Stimulated activated CD4-positive, alpha-beta T cell treated with anti-CD3 and anti-CD28 coated beads, Interleukin-2, amount 100 ng/mL, for 4 hours (primary cell): ENCODE measurements around the gene LRRC49.
"Not testable (repeated sequence)": the region's sequence is repeated elsewhere in the genome, so short reads cannot be mapped to it uniquely, and the experiment has no call there.

Experiments used
- DNase-seq: peaks from one replicate; pipeline ENCODE4 v3.0.0-alpha.2; 2020; ENCODE audit warnings: low read depth

Gene LRRC49, protein sequence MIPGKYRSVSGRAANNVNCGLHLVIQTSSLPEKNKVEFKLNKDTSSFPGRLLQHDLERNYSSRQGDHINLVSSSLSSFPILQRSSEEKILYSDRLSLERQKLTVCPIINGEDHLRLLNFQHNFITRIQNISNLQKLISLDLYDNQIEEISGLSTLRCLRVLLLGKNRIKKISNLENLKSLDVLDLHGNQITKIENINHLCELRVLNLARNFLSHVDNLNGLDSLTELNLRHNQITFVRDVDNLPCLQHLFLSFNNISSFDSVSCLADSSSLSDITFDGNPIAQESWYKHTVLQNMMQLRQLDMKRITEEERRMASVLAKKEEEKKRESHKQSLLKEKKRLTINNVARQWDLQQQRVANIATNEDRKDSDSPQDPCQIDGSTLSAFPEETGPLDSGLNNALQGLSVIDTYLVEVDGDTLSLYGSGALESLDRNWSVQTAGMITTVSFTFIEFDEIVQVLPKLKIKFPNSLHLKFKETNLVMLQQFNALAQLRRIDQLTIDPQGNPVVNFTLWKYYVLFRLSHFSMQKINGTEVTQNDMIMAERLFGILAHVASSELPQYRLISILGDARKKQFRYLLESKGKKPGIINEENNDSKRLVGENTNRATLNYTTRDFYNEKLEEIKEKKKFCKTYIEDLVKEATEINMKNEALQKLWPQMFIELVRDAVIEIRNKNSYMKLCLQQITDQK

DNA sequence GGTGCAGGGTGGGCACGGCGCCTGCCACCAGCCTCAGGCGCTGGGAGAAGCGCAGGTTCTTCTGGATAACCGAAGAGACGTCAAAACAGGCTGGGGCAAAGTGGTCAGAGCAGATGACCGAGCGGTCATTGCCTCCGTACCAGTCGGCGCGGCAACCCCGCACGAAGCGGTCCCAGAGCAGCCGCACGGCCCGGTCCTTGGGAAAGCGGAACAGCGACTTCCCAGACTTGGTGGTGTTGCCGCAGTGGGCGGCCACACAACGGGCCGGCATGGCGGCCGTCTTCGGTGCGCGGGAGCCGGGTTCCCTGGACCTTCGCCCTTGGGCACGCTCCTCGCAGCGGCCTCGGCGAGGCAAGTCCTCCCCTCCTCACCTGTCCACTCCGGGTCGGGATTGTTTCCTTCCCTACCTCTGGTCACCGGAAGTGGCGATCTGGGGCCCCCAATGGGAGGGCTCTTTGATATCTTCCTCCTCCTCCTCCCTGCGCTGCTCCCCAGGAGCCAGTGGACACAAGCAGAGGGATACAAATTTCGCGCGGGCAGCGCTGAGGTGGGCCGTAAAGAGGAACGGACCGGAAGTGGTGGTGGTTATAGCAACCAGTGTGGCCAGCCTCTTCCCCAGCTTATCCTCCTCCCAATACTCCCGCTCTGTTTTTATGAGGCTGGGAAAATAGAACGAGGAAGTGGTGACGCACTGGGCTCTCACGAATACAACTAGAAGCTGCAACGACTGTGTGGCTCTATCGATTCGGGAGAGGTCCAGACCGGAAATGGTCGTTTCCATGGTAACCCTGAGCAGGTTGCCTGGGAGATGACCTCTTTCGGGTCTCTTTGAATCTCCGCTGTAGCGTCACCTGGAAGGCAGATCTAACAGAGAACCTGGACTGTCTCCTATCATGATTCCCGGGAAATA, at the start of gene LRRC49, which contains the start of gene THAP10:
TSS of gene LRRC49 (plus strand) at position 825 of the 910 bp plus-strand sequence. CDS start at position 894, 69 bp downstream.
TSS of gene THAP10 (minus strand) at position 432 of the 910 bp plus-strand sequence. CDS start at position 271, 161 bp downstream.
- DNase-seq: peak; percentile 6

DNA sequence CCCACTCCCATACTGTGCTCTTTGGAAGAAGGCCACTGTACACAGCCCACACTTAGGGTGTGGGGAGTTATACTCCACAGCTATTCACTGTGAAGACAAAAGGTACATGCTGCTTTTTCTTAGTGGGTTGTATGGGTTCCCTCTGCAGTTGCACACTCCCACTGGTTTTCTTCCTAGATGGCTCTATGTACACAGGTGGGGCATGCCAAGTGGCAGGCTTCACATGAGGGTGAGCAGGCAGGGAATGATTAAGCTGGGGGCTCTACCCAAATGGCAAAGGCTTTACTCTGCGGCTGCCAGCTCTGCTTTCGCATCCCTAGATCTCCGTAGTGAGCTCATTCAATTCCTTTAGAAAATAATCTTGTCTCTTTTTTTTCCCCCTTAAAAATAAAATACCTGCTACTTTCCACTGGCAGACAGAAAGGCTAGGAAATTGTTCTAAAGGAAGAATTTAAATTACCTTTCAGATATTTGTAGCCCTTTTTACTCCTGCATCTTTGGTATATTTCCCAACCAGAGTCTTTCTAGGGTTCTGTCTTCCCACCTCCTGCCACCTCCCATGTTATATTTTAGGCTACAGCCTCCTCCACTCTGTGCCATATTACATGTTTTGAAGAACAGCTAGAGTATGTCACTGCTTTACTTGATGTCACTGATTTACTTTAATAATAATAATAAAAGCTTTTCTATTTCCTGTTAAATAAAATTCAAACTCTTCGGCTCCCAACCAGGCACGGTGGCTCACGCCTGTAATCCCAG, 46.8 kb upstream of the LRRC49 start:
- DNase-seq: no peak

DNA sequence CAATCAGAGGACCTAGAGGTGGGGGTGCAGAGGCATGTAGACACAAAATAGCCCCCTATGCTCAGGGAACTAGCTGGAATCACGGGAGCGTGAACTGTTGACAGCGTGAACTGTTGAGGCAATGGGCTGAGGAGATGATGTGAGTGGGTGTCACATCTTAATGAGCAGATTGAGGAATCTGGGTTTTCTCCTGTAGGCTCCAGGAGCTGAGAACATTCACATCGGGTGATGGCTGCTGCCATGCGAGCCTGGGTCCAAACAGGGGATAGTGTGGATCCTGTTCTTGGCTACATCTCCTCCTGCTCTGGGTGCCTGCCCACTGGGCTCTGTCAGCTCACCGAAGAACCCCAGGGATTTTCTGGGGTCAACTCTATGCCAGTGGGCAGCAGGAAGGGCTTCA, 40.7 kb upstream of the LRRC49 start:
- no peak for DNase-seq

DNA sequence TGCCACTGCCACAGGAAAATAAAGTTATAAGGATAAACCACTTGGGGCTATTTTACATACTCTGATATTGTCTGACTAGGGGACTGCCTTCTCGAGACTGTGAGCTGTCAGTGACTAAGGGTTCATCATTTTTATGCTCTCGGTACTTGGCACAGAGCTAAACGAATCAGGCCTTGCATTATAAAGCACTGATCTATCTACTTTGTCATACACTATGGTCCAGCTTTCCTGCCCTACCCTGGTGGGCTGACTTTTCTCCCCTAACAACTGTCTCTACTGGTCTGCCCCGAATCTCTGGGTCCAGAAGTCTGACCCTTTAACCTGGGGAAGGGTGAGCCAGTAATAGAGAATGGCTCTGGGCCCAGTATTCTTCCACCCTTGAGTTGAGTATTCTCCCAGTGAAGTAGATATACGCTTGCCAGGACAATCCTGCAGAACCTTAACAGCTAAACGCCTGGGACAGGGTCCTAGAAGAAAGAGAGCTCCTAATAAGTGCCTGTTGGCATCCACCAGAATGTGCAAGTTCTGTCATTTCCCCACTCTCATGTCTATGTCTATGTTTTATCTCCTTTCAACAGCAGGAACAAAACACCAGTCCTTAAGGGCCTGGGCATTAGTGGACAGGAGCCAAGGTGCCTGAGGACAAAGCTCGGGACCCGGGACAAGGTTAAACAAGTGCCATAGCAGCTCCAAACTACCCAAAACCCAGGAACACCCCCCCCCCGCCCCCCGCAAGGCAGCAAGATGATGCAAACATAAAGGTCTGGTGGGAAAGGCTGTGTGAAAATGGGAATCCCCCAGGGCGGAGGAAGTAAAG, 39.9 kb upstream of the LRRC49 start:
- DNase-seq: no peak

DNA sequence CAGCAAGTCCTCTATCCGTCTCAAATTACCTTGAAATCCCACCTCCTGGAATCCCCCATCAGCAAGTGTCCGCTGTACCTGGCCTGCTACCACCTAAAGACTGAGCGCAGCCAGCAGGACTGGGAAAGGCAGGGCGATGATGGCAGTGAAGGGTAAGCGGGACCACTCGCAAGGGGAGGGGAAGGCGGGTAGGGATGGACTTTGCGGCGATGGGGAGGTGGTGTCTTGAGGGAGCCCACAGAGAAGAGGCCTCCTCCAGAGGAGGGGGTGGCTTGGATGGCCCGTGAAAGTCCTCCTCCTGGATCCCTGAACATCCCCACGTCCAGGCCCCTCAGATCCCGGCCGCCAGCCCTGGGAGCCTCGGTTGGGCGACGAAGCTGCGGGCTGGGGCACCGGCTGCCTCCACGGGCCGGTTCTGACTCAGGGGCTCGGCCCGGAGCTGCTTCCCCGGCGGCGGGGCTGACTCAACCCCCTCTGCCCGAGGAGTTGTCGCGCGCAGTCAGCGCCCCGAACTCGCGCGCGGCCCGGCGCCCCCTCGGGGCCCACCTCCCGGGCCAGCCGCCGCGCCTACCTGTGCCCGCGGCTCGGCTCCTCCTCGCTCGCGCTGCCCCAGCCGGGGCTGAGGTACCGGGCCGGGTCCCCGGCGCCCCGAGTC, 39.2 kb upstream of the LRRC49 start:
- DNase-seq: peak; percentile 5

DNA sequence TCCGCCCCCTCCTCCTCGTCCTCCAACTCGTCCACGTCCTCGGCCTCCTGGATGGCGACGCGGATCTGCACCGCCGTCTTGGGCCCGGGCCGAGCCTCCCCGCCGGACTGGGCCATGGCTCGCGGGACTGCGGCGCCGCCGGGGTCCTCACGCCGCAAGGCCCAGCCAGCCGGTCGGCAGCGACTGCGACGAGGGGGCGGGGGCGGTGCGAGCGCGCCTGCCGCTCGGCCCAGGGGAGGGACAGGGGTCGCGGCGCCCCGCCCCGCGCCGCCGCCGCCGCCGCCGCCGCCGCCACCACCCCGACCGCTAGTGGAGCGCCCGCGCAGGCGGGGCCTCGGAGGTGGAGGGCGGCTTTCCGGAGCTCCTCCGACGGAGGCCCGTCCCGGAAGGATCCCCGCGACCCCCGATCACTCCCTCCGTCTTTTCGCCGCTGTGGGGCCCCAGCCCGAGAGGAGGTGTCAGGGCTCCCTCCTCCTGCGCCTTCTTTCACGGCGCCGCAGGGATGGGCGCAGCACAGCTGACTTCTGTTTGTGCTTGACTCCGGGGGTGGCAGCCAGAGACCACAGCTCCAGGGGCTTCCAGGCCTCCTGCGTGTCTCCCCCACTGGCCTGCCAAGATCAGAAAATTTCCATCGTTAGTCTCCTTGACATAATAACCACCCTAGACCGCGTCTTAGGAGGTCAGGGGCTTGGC, 38.5 kb upstream of the LRRC49 start, which contains the start of gene LARP6:
TSS of gene LARP6 (minus strand) at position 185 of the 693 bp plus-strand sequence. CDS start at position 116, 69 bp downstream.
- peak; percentile 3 for DNase-seq

DNA sequence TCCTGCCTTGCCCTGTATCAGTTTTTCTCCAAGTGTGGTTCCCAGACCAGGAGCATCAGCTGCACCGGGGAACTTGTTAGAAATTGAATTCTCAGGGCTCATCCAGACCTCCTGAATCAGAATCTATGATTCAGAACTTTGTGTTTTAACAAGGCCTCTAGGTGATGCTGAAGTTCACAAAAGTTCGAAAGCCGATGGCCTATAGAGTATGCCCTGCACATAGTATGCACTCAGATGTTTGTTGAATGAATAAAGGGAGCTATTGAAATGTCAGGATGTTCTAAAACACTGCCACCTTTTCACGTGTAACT, 38.0 kb upstream of the LRRC49 start:
- no peak for DNase-seq

DNA sequence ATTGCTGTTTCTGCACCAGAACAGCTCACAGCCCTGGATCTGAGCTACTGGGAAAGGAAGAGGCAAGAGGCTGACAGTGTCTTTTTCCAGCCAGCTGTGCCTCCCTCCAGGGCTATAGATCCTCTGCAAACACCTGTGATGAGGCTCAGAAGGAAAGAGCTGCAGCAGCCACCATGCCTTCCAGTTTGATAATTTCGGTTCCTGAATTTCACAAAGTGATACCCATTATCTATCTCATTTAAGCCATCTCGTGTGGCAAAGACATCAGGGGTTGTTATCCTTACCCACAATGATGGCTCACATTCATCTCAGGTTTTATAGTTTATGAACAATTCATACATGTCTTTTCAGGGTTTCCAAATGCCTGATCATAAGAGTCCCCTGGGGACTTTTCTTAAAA, 36.9 kb upstream of the LRRC49 start:
- no peak for DNase-seq

DNA sequence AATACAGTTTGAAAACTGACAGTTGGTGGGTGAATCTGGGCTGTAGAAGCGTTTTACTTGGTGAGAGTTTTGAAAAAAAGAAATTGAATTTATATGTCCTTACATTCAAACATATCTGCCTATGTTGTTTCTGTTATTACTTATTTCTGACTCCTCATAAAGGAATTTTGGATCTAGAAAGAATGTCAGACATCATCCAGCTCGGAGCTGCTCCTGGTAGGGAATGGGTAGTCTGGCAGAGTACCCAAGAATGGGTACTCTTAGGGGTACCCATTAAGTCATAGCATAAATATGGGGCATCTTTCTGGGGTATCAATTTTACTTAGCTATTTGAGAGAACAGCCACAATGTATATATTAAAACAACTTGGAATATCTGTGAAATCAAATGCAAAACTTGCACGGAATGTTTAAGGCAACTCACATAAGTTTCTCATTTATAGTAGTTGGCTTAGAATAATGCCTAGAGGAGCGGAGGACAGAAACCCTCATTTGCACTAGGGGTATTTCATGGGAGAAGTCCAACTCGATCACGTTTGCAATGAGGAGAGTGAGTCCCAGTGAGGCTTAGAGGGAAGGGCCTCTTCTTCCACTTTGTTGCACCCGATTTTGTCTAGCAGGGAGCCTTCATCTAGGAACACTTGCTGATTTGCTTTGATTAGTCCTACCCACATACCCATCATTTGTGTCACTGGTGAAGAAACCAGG, 36.3 kb upstream of the LRRC49 start:
- no peak for DNase-seq

DNA sequence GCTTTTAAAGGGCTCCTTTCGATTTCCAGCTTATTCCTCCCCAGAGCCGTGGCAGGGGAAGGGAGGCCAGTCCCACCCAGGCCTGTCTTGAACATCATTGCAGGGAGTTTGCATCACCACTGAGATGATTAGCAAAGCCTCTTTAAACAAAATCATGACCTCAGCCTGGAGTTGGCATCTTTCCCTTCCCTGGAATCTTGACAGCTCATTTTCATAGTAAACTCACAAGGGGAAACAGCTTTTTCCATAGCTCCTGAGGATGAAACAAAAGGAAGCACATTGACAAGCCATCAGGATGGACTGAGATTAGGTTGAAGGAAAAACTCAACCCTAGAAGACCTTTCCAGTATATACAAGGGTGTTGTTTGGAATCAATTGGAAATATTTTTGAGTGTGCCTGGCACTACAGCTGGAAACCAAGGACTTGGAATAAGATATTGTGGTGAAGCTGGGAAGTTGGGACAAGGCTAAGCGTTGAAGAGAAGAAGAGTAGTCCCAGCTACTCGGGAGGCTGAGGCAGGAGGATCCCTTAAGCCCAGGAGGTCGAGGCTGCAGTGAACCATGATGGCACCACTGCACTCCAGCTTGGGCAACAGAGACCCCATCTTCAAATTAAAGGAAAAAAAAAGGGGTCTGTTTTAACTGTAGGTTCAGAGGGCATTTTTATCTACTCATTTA, 35.6 kb upstream of the LRRC49 start:
- DNase-seq: no peak

DNA sequence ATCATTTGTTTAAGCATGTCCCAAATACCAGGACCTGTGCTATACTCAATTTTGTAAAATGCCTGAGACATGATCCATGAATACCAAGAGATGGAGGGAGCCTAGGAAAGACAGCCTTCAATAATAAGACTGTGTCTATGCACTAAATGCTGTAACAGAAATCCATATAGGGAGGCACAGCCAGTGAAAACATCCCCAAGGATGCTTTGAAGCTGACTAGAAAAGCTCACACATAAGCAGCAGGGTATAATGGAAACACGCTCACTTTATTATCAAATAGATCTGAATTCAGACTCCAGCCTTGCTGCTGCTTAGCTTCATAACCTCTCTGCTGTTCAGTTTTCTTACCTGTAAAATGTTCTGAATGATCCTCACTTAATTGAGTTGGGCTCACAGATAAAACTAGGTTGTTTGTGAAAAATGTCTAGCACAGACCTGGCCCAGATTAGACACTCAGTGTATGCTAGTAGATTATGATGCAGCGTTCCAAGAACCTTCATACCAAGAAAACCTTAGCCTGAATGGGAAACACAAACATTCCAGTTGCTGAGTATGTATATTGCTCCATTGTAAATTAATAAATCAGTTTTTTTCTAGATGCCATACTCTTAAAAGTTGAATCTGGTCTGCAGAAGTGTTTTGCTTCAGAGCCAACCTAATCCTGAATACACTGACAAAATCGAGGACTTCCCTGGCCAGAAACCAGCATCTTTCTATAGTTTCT, 34.9 kb upstream of the LRRC49 start:
- DNase-seq: no peak

DNA sequence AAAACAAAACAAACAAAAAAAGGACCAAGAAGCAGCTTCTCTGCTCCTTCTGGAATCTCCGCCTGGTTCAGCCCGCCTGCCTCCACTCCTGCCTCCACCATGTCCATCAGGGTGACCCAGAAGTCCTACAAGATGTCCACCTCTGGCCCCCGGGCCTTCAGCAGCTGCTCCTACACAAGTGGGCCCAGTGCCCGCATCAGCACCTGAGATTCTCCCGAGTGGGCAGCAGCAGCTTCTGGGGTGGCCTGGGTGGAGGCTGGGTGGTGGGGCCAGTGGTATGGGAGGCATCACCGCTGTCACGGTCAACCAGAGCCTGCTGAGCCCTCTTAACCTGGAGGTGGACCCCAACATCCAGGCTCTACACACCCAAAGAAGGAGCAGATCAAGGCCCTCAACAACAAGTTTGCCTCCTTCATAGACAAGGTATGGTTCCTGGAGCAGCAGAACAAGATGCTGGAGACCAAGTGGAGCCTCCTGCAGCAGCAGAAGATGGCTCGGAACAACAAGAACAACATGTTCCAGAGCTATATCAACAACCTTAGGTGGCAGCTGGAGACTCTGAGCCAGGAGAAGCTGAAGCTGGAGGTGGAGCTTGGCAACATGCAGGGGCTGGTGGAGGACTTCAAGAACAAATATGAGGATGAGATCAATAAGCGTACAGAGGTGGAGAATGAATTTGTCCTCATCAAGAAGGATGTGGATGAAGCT, 33.9 kb upstream of the LRRC49 start:
- DNase-seq: not testable (repeated sequence)

DNA sequence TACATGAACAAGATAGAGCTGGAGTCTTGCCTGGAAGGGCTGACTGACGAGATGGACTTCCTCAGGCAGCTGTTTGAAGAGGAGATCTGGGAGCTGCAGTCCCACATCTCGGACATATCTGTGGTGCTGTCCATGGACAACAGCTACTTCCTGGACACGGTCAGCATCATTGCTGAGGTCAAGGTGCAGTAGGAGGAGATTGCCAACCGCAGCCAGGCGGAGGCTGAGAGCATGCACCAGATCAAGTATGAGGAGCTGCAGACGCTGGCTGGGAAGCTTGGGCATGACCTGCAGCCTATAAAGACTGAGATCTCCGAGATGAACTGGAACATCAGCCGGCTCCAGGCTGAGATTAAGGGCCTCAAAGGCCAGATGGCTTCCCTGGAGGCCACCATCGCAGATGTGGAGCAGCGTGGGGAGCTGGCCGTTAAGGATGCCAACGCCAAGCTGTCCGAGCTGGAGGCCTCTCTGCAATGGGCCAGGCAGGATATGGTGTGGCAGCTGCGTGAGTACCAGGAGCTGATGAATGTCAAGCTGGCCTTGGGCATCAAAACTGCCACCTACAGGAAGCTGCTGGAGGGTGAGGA, 33.2 kb upstream of the LRRC49 start:
- DNase-seq: no peak

DNA sequence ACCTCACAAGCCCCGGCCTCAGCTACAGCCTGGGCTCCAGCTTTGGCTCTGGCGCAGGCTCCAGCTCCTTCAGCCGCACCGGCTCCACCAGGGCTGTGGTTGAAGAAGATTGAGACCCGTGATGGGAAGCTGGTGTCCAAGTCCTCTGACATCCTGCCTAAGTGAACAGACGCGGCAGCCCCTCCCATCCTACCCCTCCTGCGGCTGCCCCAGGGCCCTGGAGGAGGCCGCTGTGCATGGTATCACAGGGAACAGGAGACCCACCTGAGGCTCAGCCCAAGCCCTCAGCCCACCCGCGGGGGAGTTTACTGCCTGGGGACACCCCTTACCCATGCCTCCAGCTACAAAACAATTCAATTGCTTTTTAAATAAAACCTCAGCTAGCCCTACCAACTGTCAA, 32.6 kb upstream of the LRRC49 start:
- no peak for DNase-seq

DNA sequence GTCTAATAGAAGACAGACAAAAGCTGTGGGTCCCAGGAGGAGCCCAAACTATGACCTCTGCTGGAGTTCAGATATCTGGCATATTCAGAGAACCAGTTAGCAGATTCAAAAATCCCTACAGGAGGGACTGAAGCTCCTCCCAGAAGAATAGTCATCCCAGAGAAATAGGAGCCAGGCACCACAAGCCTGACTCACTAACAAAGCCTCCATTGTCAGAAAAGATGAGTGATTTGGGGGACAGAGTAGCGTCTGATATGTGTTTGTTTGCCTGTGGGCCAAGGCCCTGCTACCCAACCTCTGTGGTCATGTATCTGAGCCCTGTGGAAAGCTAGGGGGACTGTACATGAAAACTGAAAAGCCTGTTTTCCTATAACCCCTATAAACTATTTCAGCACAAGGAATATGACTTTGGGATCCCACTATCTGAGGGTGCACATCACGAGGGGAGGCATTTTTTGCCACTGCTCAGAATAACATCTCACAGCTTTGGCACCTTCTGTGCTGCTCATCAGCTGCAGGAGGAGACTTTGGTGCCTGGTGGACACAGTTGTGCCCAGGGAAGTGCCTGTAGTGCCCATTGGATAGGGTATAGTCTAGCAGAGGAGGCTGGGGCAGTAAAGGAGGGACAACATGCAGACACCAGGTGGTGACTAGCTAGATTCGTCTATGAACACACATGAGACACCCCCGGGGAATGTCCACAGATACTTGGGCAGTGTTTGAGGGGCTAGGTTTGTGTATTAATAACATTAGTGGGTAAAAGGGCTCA, 29.0 kb upstream of the LRRC49 start:
- no peak for DNase-seq
